GM23338 (cell line): ENCODE results near the gene COP1. TPM values are rescaled to one million over a fixed set of nuclear protein-coding genes. Genes with fewer than 3 reads are reported as not detected.

Experiments
- ATAC-seq: fragments of 200-7000 bp; cut with Tn5 transposase; 3 replicates; pipeline ENCODE4 v1.9.1; 2020
- DNase-seq: peaks from one replicate; pipeline ENCODE4 v3.0.0-alpha.2; 2015; ENCODE audit warnings: low spot score
- H2AFZ ChIP-seq: fragments of 200-600 bp; sonication (generic); 2 replicates; pipeline ENCODE4 v1.8.0; 2016; ENCODE audit warnings: antibody characterized with exemption, mild to moderate bottlenecking, moderate library complexity
- H3F3A ChIP-seq: fragments of 200-600 bp; sonication (generic); replicated peaks from 2 replicates; pipeline ENCODE4 v1.8.0; 2017; ENCODE audit warnings: antibody characterized with exemption, mixed run types, low read depth
- H3K27ac ChIP-seq: fragments of 200-600 bp; sonication (generic); 2 replicates; pipeline ENCODE4 v1.6.1; 2016; ENCODE audit warnings: low read depth
- H3K27me3 ChIP-seq: fragments of 200-600 bp; sonication (generic); 2 replicates; pipeline ENCODE4 v1.8.0; 2016; ENCODE audit warnings: mild to moderate bottlenecking, mixed run types, moderate library complexity; ENCODE audit not compliant: insufficient read depth
- H3K36me3 ChIP-seq: fragments of 200-600 bp; sonication (generic); 2 replicates; pipeline ENCODE4 v1.8.0; 2016; ENCODE audit warnings: mild to moderate bottlenecking; ENCODE audit not compliant: insufficient read depth
- H3K4me1 ChIP-seq: fragments of 200-600 bp; sonication (generic); 2 replicates; pipeline ENCODE4 v1.8.0; 2016; ENCODE audit warnings: mild to moderate bottlenecking, moderate library complexity; ENCODE audit not compliant: insufficient read depth
- H3K4me2 ChIP-seq: fragments of 200-600 bp; sonication (generic); 2 replicates; pipeline ENCODE4 v1.7.1; 2017; ENCODE audit warnings: mixed run types
- H3K4me3 ChIP-seq: fragments of 200-600 bp; sonication (generic); 2 replicates; pipeline ENCODE4 v1.6.1; 2016; ENCODE audit warnings: mixed run types
- H3K79me2 ChIP-seq: fragments of 200-600 bp; sonication (generic); replicated peaks from 2 replicates; pipeline ENCODE4 v1.8.0; 2017; ENCODE audit warnings: mild to moderate bottlenecking; ENCODE audit not compliant: insufficient read depth
- H3K9me2 ChIP-seq: fragments of 200-600 bp; sonication (generic); 2 replicates; pipeline ENCODE4 v1.8.0; 2017; ENCODE audit not compliant: insufficient read depth
- H4K20me1 ChIP-seq: fragments of 200-600 bp; sonication (generic); replicated peaks from 2 replicates; pipeline ENCODE4 v1.8.0; 2017; ENCODE audit warnings: mild to moderate bottlenecking; ENCODE audit not compliant: insufficient read depth
- H3K27ac Mint-ChIP-seq: 2 replicates; pipeline ENCODE4 v1.8.0; 2020; ENCODE audit warnings: inconsistent platforms, mild to moderate bottlenecking, moderate library complexity, mixed read lengths
- H3K27me3 Mint-ChIP-seq: 3 replicates; pipeline ENCODE4 v1.8.0; 2022; ENCODE audit warnings: low read depth, mild to moderate bottlenecking, moderate library complexity, mixed read lengths, inconsistent platforms; ENCODE audit not compliant: insufficient read depth, poor library complexity
- H3K36me3 Mint-ChIP-seq: 3 replicates; pipeline ENCODE4 v1.8.0; 2021; ENCODE audit warnings: low read depth, mild to moderate bottlenecking, inconsistent platforms, moderate library complexity, mixed read lengths
- H3K4me1 Mint-ChIP-seq: 3 replicates; pipeline ENCODE4 v1.8.0; 2020; ENCODE audit warnings: mild to moderate bottlenecking, inconsistent platforms, mixed read lengths
- H3K4me3 Mint-ChIP-seq: 3 replicates; pipeline ENCODE4 v1.8.0; 2021; ENCODE audit warnings: moderate library complexity, mild to moderate bottlenecking, inconsistent platforms, mixed read lengths
- H3K9me3 Mint-ChIP-seq: 3 replicates; pipeline ENCODE4 v1.8.0; 2020; ENCODE audit warnings: moderate library complexity, mild to moderate bottlenecking, inconsistent platforms, mixed read lengths
- CREB1 ChIP-seq: fragments of 250-450 bp; sonication (Bioruptor Pico); IDR thresholded peaks from 2 replicates; pipeline ENCODE4 v1.5.0; 2020; ENCODE audit warnings: low read depth, mild to moderate bottlenecking, moderate library complexity
- EZH2 ChIP-seq: fragments of 200-600 bp; sonication (generic); IDR thresholded peaks from one replicate; pipeline ENCODE4 v1.8.0; 2017; ENCODE audit warnings: antibody characterized with exemption, mild to moderate bottlenecking, low read depth; ENCODE audit not compliant: unreplicated experiment
- EZH2phosphoT487 ChIP-seq: fragments of 200-600 bp; sonication (generic); IDR thresholded peaks from one replicate; pipeline ENCODE4 v1.8.1; 2018; ENCODE audit warnings: antibody characterized with exemption; ENCODE audit not compliant: unreplicated experiment
- JUNB ChIP-seq: IDR thresholded peaks from one replicate; pipeline ENCODE4 v1.6.1; 2016; ENCODE audit warnings: antibody characterized with exemption; ENCODE audit not compliant: unreplicated experiment
- NANOG ChIP-seq: IDR thresholded peaks from 2 replicates; pipeline ENCODE4 v1.6.1; 2016; ENCODE audit warnings: antibody characterized with exemption, borderline replicate concordance
- POLR2AphosphoS5 ChIP-seq: IDR thresholded peaks from 2 replicates; pipeline ENCODE4 v1.6.1; 2016; ENCODE audit warnings: antibody characterized with exemption, low read depth
- REST ChIP-seq: IDR thresholded peaks from one replicate; pipeline ENCODE4 v1.6.1; 2018; ENCODE audit warnings: antibody characterized with exemption; ENCODE audit not compliant: unreplicated experiment
- STAT1 ChIP-seq: IDR thresholded peaks from one replicate; pipeline ENCODE4 v1.6.1; 2016; ENCODE audit warnings: antibody characterized with exemption; ENCODE audit not compliant: unreplicated experiment
- ZNF114 ChIP-seq: fragments of 250-450 bp; sonication (Bioruptor Pico); IDR thresholded peaks from 2 replicates; pipeline ENCODE4 v1.5.0; 2020; ENCODE audit warnings: mild to moderate bottlenecking, moderate library complexity
- ZNF331 ChIP-seq: fragments of 250-450 bp; sonication (Bioruptor Pico); IDR thresholded peaks from 2 replicates; pipeline ENCODE4 v1.5.0; 2020; ENCODE audit warnings: low read depth, mild to moderate bottlenecking, moderate library complexity
- polyA plus RNA-seq: library from polyadenylated mRNA; unstranded; fragments of >200 nt; fragmentation: Nextera tagmentation; extraction: Ambion mirVana; gene quantifications from 2 replicates; pipeline ENCODE4 v1.2.1, GENCODE V29; 2016
- total RNA-seq: library from RNA; depleted of rRNA; stranded (reverse); fragments of >200 nt; shearing (Covaris generic); gene quantifications from 2 replicates; pipeline ENCODE4 v1.2.3, GENCODE V29; 2014
- TF ChIP-seq, protein P1 (sequence below): fragments of 250-450 bp; sonication (Bioruptor Pico); IDR thresholded peaks from 2 replicates; pipeline ENCODE4 v1.5.0; 2020; ENCODE audit warnings: mild to moderate bottlenecking, moderate library complexity
- TF ChIP-seq, protein P2 (sequence below): IDR thresholded peaks from 2 replicates; pipeline ENCODE4 v1.6.1; 2016; ENCODE audit warnings: antibody characterized with exemption

Gene COP1
- total and polyA plus RNA-seq, 2 experiments from 2014 or later: 54.0 to 54.9 TPM

DNA sequence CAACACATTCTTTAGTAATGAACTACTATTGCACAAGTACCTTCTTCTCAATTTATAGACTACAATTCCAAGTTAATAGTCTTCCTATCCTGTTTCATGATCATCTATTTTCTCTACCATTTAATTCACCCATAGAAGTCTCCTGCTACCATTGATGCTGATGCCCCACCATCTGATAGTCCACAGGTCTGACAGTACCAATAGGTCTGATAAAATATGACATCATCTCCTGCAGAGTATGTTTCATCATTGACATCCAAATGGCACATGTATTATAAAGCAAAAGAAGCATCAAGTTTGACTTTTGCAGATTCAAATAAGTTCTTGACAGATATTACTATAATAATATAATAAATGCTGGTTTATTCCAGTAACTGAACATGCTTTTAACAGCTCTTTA lies 5.5 kb downstream of the COP1 start (continued):
- TF ChIP-seq, protein P1, sequence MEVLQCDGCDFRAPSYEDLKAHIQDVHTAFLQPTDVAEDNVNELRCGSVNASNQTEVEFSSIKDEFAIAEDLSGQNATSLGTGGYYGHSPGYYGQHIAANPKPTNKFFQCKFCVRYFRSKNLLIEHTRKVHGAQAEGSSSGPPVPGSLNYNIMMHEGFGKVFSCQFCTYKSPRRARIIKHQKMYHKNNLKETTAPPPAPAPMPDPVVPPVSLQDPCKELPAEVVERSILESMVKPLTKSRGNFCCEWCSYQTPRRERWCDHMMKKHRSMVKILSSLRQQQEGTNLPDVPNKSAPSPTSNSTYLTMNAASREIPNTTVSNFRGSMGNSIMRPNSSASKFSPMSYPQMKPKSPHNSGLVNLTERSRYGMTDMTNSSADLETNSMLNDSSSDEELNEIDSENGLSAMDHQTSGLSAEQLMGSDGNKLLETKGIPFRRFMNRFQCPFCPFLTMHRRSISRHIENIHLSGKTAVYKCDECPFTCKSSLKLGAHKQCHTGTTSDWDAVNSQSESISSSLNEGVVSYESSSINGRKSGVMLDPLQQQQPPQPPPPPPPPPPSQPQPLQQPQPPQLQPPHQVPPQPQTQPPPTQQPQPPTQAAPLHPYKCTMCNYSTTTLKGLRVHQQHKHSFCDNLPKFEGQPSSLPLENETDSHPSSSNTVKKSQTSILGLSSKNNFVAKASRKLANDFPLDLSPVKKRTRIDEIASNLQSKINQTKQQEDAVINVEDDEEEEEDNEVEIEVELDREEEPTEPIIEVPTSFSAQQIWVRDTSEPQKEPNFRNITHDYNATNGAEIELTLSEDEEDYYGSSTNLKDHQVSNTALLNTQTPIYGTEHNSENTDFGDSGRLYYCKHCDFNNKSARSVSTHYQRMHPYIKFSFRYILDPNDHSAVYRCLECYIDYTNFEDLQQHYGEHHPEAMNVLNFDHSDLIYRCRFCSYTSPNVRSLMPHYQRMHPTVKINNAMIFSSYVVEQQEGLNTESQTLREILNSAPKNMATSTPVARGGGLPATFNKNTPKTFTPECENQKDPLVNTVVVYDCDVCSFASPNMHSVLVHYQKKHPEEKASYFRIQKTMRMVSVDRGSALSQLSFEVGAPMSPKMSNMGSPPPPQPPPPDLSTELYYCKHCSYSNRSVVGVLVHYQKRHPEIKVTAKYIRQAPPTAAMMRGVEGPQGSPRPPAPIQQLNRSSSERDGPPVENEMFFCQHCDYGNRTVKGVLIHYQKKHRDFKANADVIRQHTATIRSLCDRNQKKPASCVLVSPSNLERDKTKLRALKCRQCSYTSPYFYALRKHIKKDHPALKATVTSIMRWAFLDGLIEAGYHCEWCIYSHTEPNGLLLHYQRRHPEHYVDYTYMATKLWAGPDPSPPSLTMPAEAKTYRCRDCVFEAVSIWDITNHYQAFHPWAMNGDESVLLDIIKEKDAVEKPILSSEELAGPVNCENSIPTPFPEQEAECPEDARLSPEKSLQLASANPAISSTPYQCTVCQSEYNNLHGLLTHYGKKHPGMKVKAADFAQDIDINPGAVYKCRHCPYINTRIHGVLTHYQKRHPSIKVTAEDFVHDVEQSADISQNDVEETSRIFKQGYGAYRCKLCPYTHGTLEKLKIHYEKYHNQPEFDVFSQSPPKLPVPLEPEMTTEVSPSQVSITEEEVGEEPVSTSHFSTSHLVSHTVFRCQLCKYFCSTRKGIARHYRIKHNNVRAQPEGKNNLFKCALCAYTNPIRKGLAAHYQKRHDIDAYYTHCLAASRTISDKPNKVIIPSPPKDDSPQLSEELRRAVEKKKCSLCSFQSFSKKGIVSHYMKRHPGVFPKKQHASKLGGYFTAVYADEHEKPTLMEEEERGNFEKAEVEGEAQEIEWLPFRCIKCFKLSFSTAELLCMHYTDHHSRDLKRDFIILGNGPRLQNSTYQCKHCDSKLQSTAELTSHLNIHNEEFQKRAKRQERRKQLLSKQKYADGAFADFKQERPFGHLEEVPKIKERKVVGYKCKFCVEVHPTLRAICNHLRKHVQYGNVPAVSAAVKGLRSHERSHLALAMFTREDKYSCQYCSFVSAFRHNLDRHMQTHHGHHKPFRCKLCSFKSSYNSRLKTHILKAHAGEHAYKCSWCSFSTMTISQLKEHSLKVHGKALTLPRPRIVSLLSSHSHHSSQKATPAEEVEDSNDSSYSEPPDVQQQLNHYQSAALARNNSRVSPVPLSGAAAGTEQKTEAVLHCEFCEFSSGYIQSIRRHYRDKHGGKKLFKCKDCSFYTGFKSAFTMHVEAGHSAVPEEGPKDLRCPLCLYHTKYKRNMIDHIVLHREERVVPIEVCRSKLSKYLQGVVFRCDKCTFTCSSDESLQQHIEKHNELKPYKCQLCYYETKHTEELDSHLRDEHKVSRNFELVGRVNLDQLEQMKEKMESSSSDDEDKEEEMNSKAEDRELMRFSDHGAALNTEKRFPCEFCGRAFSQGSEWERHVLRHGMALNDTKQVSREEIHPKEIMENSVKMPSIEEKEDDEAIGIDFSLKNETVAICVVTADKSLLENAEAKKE (CRISPR knock-in tag): no peak

DNA sequence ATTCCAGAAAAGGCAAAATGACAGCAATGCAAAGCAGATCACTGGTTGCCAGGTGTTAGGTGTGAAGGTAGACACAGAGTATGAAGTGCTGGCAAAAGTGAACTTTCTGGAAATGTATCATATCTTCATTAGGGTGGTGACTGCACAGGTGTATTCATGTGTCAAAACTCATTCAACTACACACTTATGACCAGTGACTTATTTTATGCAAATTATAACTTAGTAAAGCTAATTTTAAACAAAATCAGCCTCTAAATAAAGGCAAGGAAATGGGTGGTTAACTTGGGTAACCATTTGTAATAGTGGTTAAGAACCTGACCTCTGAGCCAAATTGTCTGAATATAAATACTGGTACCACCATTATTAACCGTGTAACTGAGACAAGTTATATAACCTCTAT lies 7.4 kb downstream of the COP1 start:
- H3K4me2 ChIP-seq: no peak overlapping the region
- Mint-ChIP-seq H3K36me3 (no peaks in the 10 kb centered on the region), H3K4me1 (peaks cover 13% of the 10 kb centered on the region), H3K27ac (no peak overlapping the region), H3K4me3 (no peak overlapping the region), H3K9me3 (no peaks in the 10 kb centered on the region), H3K27me3 (peaks cover 6% of the 10 kb centered on the region)
- no peak overlapping the region for H3K4me3 ChIP-seq
- DNase-seq: no peak
- ATAC-seq: no peak
- peaks cover 9% of the 10 kb centered on the region for H3K4me1 ChIP-seq
- H3K79me2 ChIP-seq: peaks cover 99% of the 10 kb centered on the region
- peaks cover 48% of the 10 kb centered on the region for H4K20me1 ChIP-seq
- no peak overlapping the region for H3K27ac ChIP-seq
- H3F3A ChIP-seq: no peaks in the 10 kb centered on the region
- no peak overlapping the region for H2AFZ ChIP-seq
- H3K27me3 ChIP-seq: no peaks in the 10 kb centered on the region
- no peaks in the 10 kb centered on the region for H3K9me2 ChIP-seq
- no peaks in the 10 kb centered on the region for H3K36me3 ChIP-seq
- no peak for TF ChIP-seq JUNB
- TF ChIP-seq EZH2phosphoT487: no peak
- no peak for TF ChIP-seq EZH2
- no peak for TF ChIP-seq CREB1
- no peak for TF ChIP-seq STAT1
- TF ChIP-seq ZNF114 (CRISPR knock-in tag): no peak
- TF ChIP-seq POLR2AphosphoS5: no peak
- TF ChIP-seq REST: no peak
- TF ChIP-seq ZNF331: no peak
- TF ChIP-seq NANOG: no peak
- TF ChIP-seq, protein P2, sequence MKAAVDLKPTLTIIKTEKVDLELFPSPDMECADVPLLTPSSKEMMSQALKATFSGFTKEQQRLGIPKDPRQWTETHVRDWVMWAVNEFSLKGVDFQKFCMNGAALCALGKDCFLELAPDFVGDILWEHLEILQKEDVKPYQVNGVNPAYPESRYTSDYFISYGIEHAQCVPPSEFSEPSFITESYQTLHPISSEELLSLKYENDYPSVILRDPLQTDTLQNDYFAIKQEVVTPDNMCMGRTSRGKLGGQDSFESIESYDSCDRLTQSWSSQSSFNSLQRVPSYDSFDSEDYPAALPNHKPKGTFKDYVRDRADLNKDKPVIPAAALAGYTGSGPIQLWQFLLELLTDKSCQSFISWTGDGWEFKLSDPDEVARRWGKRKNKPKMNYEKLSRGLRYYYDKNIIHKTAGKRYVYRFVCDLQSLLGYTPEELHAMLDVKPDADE: no peak
